ENCODE data around the gene ZNF155.
"Not testable (repeated sequence)": the region's sequence is repeated elsewhere in the genome, so short reads cannot be mapped to it uniquely, and the experiment has no call there.

Gene ZNF155

DNA sequence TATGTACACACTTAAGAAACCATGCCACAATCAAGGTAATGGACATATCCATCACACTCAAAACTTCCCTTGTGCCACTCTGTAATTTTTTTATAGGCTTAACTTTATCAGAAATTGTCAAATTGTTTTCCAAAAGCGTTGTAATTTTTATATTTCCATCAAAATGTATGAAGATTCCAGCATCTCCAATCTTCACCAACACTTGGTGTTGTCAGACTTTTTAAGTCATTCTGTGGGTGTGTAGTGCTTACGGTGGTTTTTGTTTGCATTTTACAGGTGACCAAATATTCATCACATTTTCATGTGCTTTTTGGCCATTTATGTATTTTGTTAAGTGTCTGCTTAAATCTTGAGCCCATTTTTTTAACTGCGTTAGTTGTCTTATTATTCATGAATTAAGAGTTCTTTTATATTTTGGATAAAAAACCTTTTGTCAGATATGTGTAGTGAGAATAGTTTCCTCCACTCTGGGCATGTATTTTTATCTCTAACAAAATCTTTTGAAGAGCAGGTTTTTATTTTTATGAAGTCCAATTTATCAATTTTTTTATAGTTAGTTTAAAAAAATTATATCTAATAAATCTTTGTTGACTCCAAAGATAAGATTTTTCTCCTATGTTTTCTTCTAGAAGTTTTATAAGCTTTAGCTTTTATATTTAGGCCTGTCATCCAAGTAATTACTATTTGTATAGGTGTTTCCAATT lies 44.3 kb upstream of the ZNF155 start:
- Histone ChIP-seq H3K4me1 (ENCODE audit: insufficient read depth, low read length) (peaks cover 11% of the 10 kb centered on the region), H3K4me3 (ENCODE audit: low read depth in 1 of 2, low read length in 2 of 2) (no peak overlapping the region), H3K79me2 (ENCODE audit: insufficient read depth, low read length) (peaks cover 3% of the 10 kb centered on the region), H2AFZ (ENCODE audit: low read depth, low read length) (no peak overlapping the region), H3K27ac (ENCODE audit: low read length) (no peak overlapping the region), H3K36me3 (ENCODE audit: insufficient read depth, low read length) (no peaks in the 10 kb centered on the region; the same call in 1 of the 2 replicates), H3K9me3 (ENCODE audit: insufficient read depth, low read length, severe bottlenecking) (peaks cover 4% of the 10 kb centered on the region), H4K20me1 (ENCODE audit: insufficient read depth, low read length) (no peaks in the 10 kb centered on the region), H3K27me3 (ENCODE audit: insufficient read depth, low read length, poor library complexity) (no peaks in the 10 kb centered on the region), H3K9ac (ENCODE audit: low read depth, low read length) (no peak overlapping the region), H3K4me2 (ENCODE audit: insufficient read depth, low read length) (no peak overlapping the region)
- no peak for ATAC-seq (ENCODE audit: insufficient read depth, low read depth)
- no peak for DNase-seq
- TF ChIP-seq CTCF (IDR thresholded peaks at IDR 0.05; ENCODE audit: borderline replicate concordance, extremely low read depth, low read length, poor library complexity, severe bottlenecking) (no peak), EZH2 (IDR thresholded peaks at IDR 0.05; ENCODE audit: borderline replicate concordance, low read depth, low read length, severe bottlenecking) (no peak)

GRCh38 chr19:43940719-43941118 lies 43.3 kb upstream of the ZNF155 start:
- TF ChIP-seq EZH2 (IDR thresholded peaks at IDR 0.05; ENCODE audit: borderline replicate concordance, low read depth, low read length, severe bottlenecking) = no peak
- no peak for TF ChIP-seq CTCF (IDR thresholded peaks at IDR 0.05; ENCODE audit: borderline replicate concordance, extremely low read depth, low read length, poor library complexity, severe bottlenecking)
- Histone ChIP-seq H3K4me2 (ENCODE audit: insufficient read depth, low read length) (no peak overlapping the region), H3K36me3 (ENCODE audit: insufficient read depth, low read length) (no peaks in the 10 kb centered on the region), H4K20me1 (ENCODE audit: insufficient read depth, low read length) (no peaks in the 10 kb centered on the region), H3K27ac (ENCODE audit: low read length) (no peak overlapping the region), H3K9me3 (ENCODE audit: insufficient read depth, low read length, severe bottlenecking) (peaks cover 4% of the 10 kb centered on the region), H3K27me3 (ENCODE audit: insufficient read depth, low read length, poor library complexity) (no peaks in the 10 kb centered on the region), H3K9ac (ENCODE audit: low read depth, low read length) (no peak overlapping the region), H3K4me1 (ENCODE audit: insufficient read depth, low read length) (peaks cover 6% of the 10 kb centered on the region), H3K79me2 (ENCODE audit: insufficient read depth, low read length) (no peaks in the 10 kb centered on the region), H2AFZ (ENCODE audit: low read depth, low read length) (no peak overlapping the region), H3K4me3 (ENCODE audit: low read depth in 1 of 2, low read length in 2 of 2) (no peak overlapping the region)
- no peak for DNase-seq
- ATAC-seq (ENCODE audit: insufficient read depth, low read depth) = no peak

DNA sequence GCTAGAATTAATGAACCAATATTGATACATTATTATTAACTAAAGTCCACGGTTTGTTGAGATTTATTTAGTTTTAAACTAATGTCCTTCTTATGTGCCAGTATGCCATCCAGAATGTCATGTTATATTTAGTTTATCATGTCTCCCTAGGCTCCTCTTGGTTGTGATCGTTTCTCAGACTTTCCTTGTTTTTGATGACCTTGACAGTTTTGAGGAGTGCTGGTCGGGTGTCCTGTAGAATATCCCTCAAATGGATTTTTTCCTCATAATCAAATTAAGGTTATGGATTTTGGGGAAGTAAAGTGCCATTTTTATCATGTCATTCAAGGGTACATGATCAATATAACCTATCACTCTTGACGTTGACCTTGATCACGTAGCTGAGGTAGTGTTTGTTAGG lies 42.8 kb upstream of the ZNF155 start:
- Histone ChIP-seq H3K4me2 (ENCODE audit: insufficient read depth, low read length) (no peak overlapping the region), H3K27ac (ENCODE audit: low read length) (no peak overlapping the region), H3K9me3 (ENCODE audit: insufficient read depth, low read length, severe bottlenecking) (peaks cover 4% of the 10 kb centered on the region), H3K4me3 (ENCODE audit: low read depth in 1 of 2, low read length in 2 of 2) (no peak overlapping the region), H2AFZ (ENCODE audit: low read depth, low read length) (no peak overlapping the region), H3K27me3 (ENCODE audit: insufficient read depth, low read length, poor library complexity) (no peaks in the 10 kb centered on the region), H3K36me3 (ENCODE audit: insufficient read depth, low read length) (no peaks in the 10 kb centered on the region), H3K9ac (ENCODE audit: low read depth, low read length) (no peak overlapping the region), H3K4me1 (ENCODE audit: insufficient read depth, low read length) (peaks cover under 1% of the 10 kb centered on the region; the same call in 1 of the 2 replicates), H3K79me2 (ENCODE audit: insufficient read depth, low read length) (no peaks in the 10 kb centered on the region), H4K20me1 (ENCODE audit: insufficient read depth, low read length) (no peaks in the 10 kb centered on the region)
- TF ChIP-seq EZH2 (IDR thresholded peaks at IDR 0.05; ENCODE audit: borderline replicate concordance, low read depth, low read length, severe bottlenecking) = no peak
- no peak for TF ChIP-seq CTCF (IDR thresholded peaks at IDR 0.05; ENCODE audit: borderline replicate concordance, extremely low read depth, low read length, poor library complexity, severe bottlenecking)
- no peak for DNase-seq
- no peak for ATAC-seq (ENCODE audit: insufficient read depth, low read depth)

GRCh38 chr19:43947412-43947811 lies 36.6 kb upstream of the ZNF155 start:
- not testable (repeated sequence) for H3K27me3 ChIP-seq (ENCODE audit: insufficient read depth, low read length, poor library complexity); H3K36me3 ChIP-seq (ENCODE audit: insufficient read depth, low read length); H3K79me2 ChIP-seq (ENCODE audit: insufficient read depth, low read length); H3K4me3 ChIP-seq (ENCODE audit: low read depth in 1 of 2, low read length in 2 of 2); H2AFZ ChIP-seq (ENCODE audit: low read depth, low read length); H3K4me2 ChIP-seq (ENCODE audit: insufficient read depth, low read length); DNase-seq; H3K27ac ChIP-seq (ENCODE audit: low read length); ATAC-seq (ENCODE audit: insufficient read depth, low read depth); H3K9ac ChIP-seq (ENCODE audit: low read depth, low read length); H4K20me1 ChIP-seq (ENCODE audit: insufficient read depth, low read length)
- Histone ChIP-seq H3K9me3 (ENCODE audit: insufficient read depth, low read length, severe bottlenecking) (peaks cover 13% of the 10 kb centered on the region), H3K4me1 (ENCODE audit: insufficient read depth, low read length) (peaks cover 11% of the 10 kb centered on the region)

DNA sequence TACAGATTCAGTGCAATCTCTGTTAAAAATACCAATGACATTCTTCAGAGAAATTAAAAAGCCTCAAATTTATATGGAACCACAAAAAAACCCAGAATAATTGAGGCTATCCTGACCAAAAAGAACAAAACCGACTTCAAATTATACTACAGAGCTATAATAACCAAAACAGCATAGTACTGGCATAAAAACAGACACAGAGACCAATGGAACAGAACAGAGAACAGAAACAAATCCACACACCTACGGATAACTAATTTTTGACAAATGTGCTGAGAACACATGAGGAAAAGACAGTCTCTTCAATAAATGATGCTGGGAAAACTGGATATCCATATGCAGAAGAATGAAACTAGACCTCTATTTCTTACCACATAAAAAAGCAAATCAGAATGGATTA lies 34.2 kb upstream of the ZNF155 start:
- ATAC-seq (ENCODE audit: insufficient read depth, low read depth); H2AFZ ChIP-seq (ENCODE audit: low read depth, low read length); H3K9ac ChIP-seq (ENCODE audit: low read depth, low read length); DNase-seq; H3K4me3 ChIP-seq (ENCODE audit: low read depth in 1 of 2, low read length in 2 of 2); H4K20me1 ChIP-seq (ENCODE audit: insufficient read depth, low read length); H3K79me2 ChIP-seq (ENCODE audit: insufficient read depth, low read length); H3K36me3 ChIP-seq (ENCODE audit: insufficient read depth, low read length); H3K4me2 ChIP-seq (ENCODE audit: insufficient read depth, low read length); H3K27ac ChIP-seq (ENCODE audit: low read length); H3K27me3 ChIP-seq (ENCODE audit: insufficient read depth, low read length, poor library complexity): not testable (repeated sequence)
- peaks cover 13% of the 10 kb centered on the region for H3K4me1 ChIP-seq (ENCODE audit: insufficient read depth, low read length)
- H3K9me3 ChIP-seq (ENCODE audit: insufficient read depth, low read length, severe bottlenecking) = peaks cover 13% of the 10 kb centered on the region

All from DND-41 (cell line).